ENCODE data around the gene SCG5.
"Not testable (repeated sequence)": the region's sequence is repeated elsewhere in the genome, so short reads cannot be mapped to it uniquely, and the experiment has no call there.

The SCG5 gene

GRCh38 chr15:32641517-32642059 is at the start of gene SCG5:
Gene SCG5 (plus strand): TSS chr15:32641710. CDS start chr15:32643593, 1,883 bp downstream.
- no peak for DNase-seq

GRCh38 chr15:32593151-32593550 is 48.4 kb upstream of the SCG5 start, which contains the start of gene GOLGA8N:
Gene GOLGA8N (plus strand): TSS chr15:32593456.
- not testable (repeated sequence) for DNase-seq

GRCh38 chr15:32609518-32609917 is 32.0 kb upstream of the SCG5 start:
- not testable (repeated sequence) for DNase-seq

GRCh38 chr15:32610719-32611118 is 30.8 kb upstream of the SCG5 start:
- DNase-seq: not testable (repeated sequence)

GRCh38 chr15:32614712-32615050 is 26.8 kb upstream of the SCG5 start:
- not testable (repeated sequence) for DNase-seq

- DNase-seq: not testable (repeated sequence)
Measured at GRCh38 chr15:32615051-32615870, 26.2 kb upstream of the SCG5 start, which contains the start of gene ARHGAP11A. Gene ARHGAP11A (plus strand): TSS chr15:32615504. CDS start chr15:32616212, 708 bp downstream.

GRCh38 chr15:32615871-32616426 is 25.6 kb upstream of the SCG5 start:
- not testable (repeated sequence) for DNase-seq

GRCh38 chr15:32636410-32636809 is 5.1 kb upstream of the SCG5 start:
- DNase-seq: no peak

- DNase-seq: no peak
Measured at GRCh38 chr15:32636908-32637567, 4.5 kb upstream of the SCG5 start.

- DNase-seq: no peak
Measured at GRCh38 chr15:32637704-32638103, 3.8 kb upstream of the SCG5 start.

- DNase-seq: no peak
Measured at GRCh38 chr15:32642667-32643435, 1.3 kb downstream of the SCG5 start.

GRCh38 chr15:32643907-32644445 is 2.5 kb downstream of the SCG5 start:
- DNase-seq: no peak

- DNase-seq: no peak
Measured at GRCh38 chr15:32646291-32646690, 4.8 kb downstream of the SCG5 start.

GRCh38 chr15:32649342-32649741 is 7.8 kb downstream of the SCG5 start:
- DNase-seq: peak; percentile 15

GRCh38 chr15:32651229-32651837 is 9.8 kb downstream of the SCG5 start:
- DNase-seq: peak; percentile 17

- DNase-seq: no peak
Measured at GRCh38 chr15:32652178-32652577, 10.7 kb downstream of the SCG5 start.

- DNase-seq: no peak
Measured at GRCh38 chr15:32656091-32656490, 14.6 kb downstream of the SCG5 start.

GRCh38 chr15:32656496-32656895 is 15.0 kb downstream of the SCG5 start:
- DNase-seq: no peak

- DNase-seq: no peak
Measured at GRCh38 chr15:32657198-32657883, 15.8 kb downstream of the SCG5 start.

- DNase-seq: no peak
Measured at GRCh38 chr15:32657941-32658340, 16.4 kb downstream of the SCG5 start.

All from 8988T (cell line).